ENCODE results near the gene NRXN3. TPM values are rescaled to one million over a fixed set of nuclear protein-coding genes. Genes with fewer than 3 reads are reported as not detected.

The NRXN3 gene
- total RNA-seq, 1 experiment from 2014 or later: 1.1 TPM

GRCh38 chr14:78982551-78982950 is 812.4 kb downstream of the NRXN3 start:
- H3K79me2 ChIP-seq (ENCODE audit: low read length): no peaks in the 10 kb centered on the region
- intact Hi-C loops (cut with micrococcal nuclease): no loop called here
- no peak for DNase-seq
- H3K4me2 ChIP-seq (ENCODE audit: low read length): no peak overlapping the region
- no peak overlapping the region for H3K9ac ChIP-seq (ENCODE audit: low read length)
- H3K9me3 ChIP-seq (ENCODE audit: low read length): no peaks in the 10 kb centered on the region
- H3K4me1 ChIP-seq (ENCODE audit: insufficient read depth, low read length): no peaks in the 10 kb centered on the region
- ATAC-seq: no peak
- ChIA-PET POLR2A (ENCODE audit: unreplicated experiment) (no interaction called here), CTCF (interaction anchor here (0.6 kb wide), 1 partner anchor 32 kb away, joined by 3 read pairs; no protein-coding TSS in a partner anchor)
- TF ChIP-seq EZH2phosphoT487 (IDR thresholded peaks at IDR 0.05; ENCODE audit: borderline replicate concordance, low read length) (no peak), CTCF (conservative IDR thresholded peaks at IDR 0.05; ENCODE audit: low read depth, low read length) (no peak), EZH2 (IDR thresholded peaks at IDR 0.05; ENCODE audit: low read length, unreplicated experiment) (no peak)
- H3K27me3 ChIP-seq (ENCODE audit: low read length): no peaks in the 10 kb centered on the region; the same call in 1 of the 2 replicates
- no peaks in the 10 kb centered on the region for H3K9me2 ChIP-seq (replicated peaks; ENCODE audit: low read length)
- no peak overlapping the region for H3K4me3 ChIP-seq (ENCODE audit: low read length)
- no TSS peak for BruUV-seq (replicated peaks)
- no peaks in the 10 kb centered on the region for H3F3A ChIP-seq (ENCODE audit: low read length, unreplicated experiment)
- no peak overlapping the region for H2AFZ ChIP-seq (ENCODE audit: low read length)
- no peaks in the 10 kb centered on the region for H3K36me3 ChIP-seq (ENCODE audit: low read depth, low read length)
- H3K27ac ChIP-seq (ENCODE audit: low read length): no peak overlapping the region
- no peaks in the 10 kb centered on the region for H4K20me1 ChIP-seq (ENCODE audit: low read length)

GRCh38 chr14:78983126-78983525 is 813.0 kb downstream of the NRXN3 start:
- POLR2A ChIA-PET (ENCODE audit: unreplicated experiment): no interaction called here
- TF ChIP-seq EZH2phosphoT487 (IDR thresholded peaks at IDR 0.05; ENCODE audit: borderline replicate concordance, low read length) (no peak), CTCF (conservative IDR thresholded peaks at IDR 0.05; ENCODE audit: low read depth, low read length) (no peak)
- Histone ChIP-seq H3K4me3 (ENCODE audit: low read length) (no peak overlapping the region), H3K9me3 (ENCODE audit: low read length) (no peaks in the 10 kb centered on the region), H3K4me1 (ENCODE audit: insufficient read depth, low read length) (no peaks in the 10 kb centered on the region), H2AFZ (ENCODE audit: low read length) (no peak overlapping the region), H3K9me2 (replicated peaks; ENCODE audit: low read length) (no peaks in the 10 kb centered on the region), H3K79me2 (ENCODE audit: low read length) (no peaks in the 10 kb centered on the region), H3K27ac (ENCODE audit: low read length) (no peak overlapping the region), H4K20me1 (ENCODE audit: low read length) (no peaks in the 10 kb centered on the region), H3K27me3 (ENCODE audit: low read length) (no peaks in the 10 kb centered on the region; the same call in 1 of the 2 replicates), H3K4me2 (ENCODE audit: low read length) (no peak overlapping the region), H3K36me3 (ENCODE audit: low read depth, low read length) (no peaks in the 10 kb centered on the region), H3F3A (ENCODE audit: low read length, unreplicated experiment) (no peaks in the 10 kb centered on the region), H3K9ac (ENCODE audit: low read length) (no peak overlapping the region)
- ATAC-seq (no peak), DNase-seq (no peak)
- BruUV-seq (replicated peaks): no TSS peak
- CTCF ChIA-PET: no interaction called here
- intact Hi-C loops (cut with micrococcal nuclease): no loop called here

GRCh38 chr14:78985668-78986381 is 815.7 kb downstream of the NRXN3 start:
- Histone ChIP-seq H3K27ac (ENCODE audit: low read length) (no peak overlapping the region), H3K27me3 (ENCODE audit: low read length) (no peaks in the 10 kb centered on the region; the same call in 1 of the 2 replicates), H2AFZ (ENCODE audit: low read length) (no peak overlapping the region), H3K4me1 (ENCODE audit: insufficient read depth, low read length) (no peaks in the 10 kb centered on the region), H3F3A (ENCODE audit: low read length, unreplicated experiment) (no peaks in the 10 kb centered on the region), H4K20me1 (ENCODE audit: low read length) (no peaks in the 10 kb centered on the region), H3K9me3 (ENCODE audit: low read length) (no peaks in the 10 kb centered on the region), H3K4me2 (ENCODE audit: low read length) (no peak overlapping the region), H3K4me3 (ENCODE audit: low read length) (no peak overlapping the region), H3K9me2 (replicated peaks; ENCODE audit: low read length) (no peaks in the 10 kb centered on the region), H3K36me3 (ENCODE audit: low read depth, low read length) (no peaks in the 10 kb centered on the region), H3K9ac (ENCODE audit: low read length) (no peak overlapping the region), H3K79me2 (ENCODE audit: low read length) (no peaks in the 10 kb centered on the region)
- CTCF ChIA-PET: no interaction called here
- TF ChIP-seq EZH2 (IDR thresholded peaks at IDR 0.05; ENCODE audit: low read length, unreplicated experiment): no peak
- no peak for TF ChIP-seq EZH2phosphoT487 (IDR thresholded peaks at IDR 0.05; ENCODE audit: borderline replicate concordance, low read length)
- TF ChIP-seq CTCF (conservative IDR thresholded peaks at IDR 0.05; ENCODE audit: low read depth, low read length): no peak
- BruUV-seq (replicated peaks): no TSS peak
- intact Hi-C loops (cut with micrococcal nuclease): no loop called here
- ATAC-seq (no peak), DNase-seq (no peak)
- POLR2A ChIA-PET (ENCODE audit: unreplicated experiment): no interaction called here
